ENCODE data around the gene KCNK13.
"Not testable (repeated sequence)": the region's sequence is repeated elsewhere in the genome, so short reads cannot be mapped to it uniquely, and the experiment has no call there.

DNA sequence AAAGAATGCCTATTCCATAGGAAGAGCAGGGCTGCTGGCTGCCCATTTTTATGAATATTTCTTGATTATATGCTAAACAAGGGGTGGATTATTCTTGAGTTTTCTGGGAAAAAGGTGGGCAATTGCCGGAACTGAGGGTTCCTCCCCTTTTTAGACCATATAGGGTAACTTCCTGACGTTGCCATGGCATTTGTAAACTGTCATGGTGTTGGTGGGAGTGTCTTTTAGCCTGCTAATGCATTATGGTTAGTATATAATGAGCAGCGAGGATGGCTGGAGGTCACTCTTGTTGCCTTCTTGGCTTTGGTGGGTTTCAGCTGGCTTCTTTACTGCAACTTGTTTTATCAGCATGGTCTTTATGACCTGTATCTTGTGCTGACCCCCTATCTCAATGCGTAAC is 138.8 kb downstream of the KCNK13 start:
- TF ChIP-seq, protein P1, sequence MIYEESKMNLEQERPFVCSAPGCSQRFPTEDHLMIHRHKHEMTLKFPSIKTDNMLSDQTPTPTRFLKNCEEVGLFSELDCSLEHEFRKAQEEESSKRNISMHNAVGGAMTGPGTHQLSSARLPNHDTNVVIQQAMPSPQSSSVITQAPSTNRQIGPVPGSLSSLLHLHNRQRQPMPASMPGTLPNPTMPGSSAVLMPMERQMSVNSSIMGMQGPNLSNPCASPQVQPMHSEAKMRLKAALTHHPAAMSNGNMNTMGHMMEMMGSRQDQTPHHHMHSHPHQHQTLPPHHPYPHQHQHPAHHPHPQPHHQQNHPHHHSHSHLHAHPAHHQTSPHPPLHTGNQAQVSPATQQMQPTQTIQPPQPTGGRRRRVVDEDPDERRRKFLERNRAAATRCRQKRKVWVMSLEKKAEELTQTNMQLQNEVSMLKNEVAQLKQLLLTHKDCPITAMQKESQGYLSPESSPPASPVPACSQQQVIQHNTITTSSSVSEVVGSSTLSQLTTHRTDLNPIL (CRISPR knock-in tag; IDR thresholded peaks at IDR 0.05; ENCODE audit: low read depth) = not testable (repeated sequence)
- TF ChIP-seq, protein P2, sequence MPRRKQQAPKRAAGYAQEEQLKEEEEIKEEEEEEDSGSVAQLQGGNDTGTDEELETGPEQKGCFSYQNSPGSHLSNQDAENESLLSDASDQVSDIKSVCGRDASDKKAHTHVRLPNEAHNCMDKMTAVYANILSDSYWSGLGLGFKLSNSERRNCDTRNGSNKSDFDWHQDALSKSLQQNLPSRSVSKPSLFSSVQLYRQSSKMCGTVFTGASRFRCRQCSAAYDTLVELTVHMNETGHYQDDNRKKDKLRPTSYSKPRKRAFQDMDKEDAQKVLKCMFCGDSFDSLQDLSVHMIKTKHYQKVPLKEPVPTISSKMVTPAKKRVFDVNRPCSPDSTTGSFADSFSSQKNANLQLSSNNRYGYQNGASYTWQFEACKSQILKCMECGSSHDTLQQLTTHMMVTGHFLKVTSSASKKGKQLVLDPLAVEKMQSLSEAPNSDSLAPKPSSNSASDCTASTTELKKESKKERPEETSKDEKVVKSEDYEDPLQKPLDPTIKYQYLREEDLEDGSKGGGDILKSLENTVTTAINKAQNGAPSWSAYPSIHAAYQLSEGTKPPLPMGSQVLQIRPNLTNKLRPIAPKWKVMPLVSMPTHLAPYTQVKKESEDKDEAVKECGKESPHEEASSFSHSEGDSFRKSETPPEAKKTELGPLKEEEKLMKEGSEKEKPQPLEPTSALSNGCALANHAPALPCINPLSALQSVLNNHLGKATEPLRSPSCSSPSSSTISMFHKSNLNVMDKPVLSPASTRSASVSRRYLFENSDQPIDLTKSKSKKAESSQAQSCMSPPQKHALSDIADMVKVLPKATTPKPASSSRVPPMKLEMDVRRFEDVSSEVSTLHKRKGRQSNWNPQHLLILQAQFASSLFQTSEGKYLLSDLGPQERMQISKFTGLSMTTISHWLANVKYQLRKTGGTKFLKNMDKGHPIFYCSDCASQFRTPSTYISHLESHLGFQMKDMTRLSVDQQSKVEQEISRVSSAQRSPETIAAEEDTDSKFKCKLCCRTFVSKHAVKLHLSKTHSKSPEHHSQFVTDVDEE (CRISPR knock-in tag; IDR thresholded peaks at IDR 0.05) = not testable (repeated sequence)
- TF ChIP-seq BACH2 (CRISPR knock-in tag; IDR thresholded peaks at IDR 0.05; ENCODE audit: borderline replicate concordance); ARNTL (CRISPR knock-in tag; IDR thresholded peaks at IDR 0.05; ENCODE audit: borderline replicate concordance, low read depth); ZFP30 (CRISPR knock-in tag; IDR thresholded peaks at IDR 0.05); PATZ1 (CRISPR knock-in tag; IDR thresholded peaks at IDR 0.05; ENCODE audit: borderline replicate concordance); SNAI2 (CRISPR knock-in tag; IDR thresholded peaks at IDR 0.05); RARB (CRISPR knock-in tag; IDR thresholded peaks at IDR 0.05); CSRNP3 (CRISPR knock-in tag; IDR thresholded peaks at IDR 0.05): not testable (repeated sequence)
